Prostate gland (tissue), 2 donors: ENCODE measurements around the gene MYLK. TPM values are rescaled to one million over a fixed set of nuclear protein-coding genes. Genes with fewer than 3 reads are reported as not detected.

Experiments
- DNase-seq: peaks from one replicate; pipeline ENCODE4 v3.0.0-alpha.2; 2019; ENCODE audit warnings: low spot score
- H3K27ac ChIP-seq, 2 donors: fragments of 200-600 bp; sonication (generic); 2 replicates each; pipeline ENCODE4 v1.5.1; 2017 to 2019
- H3K27me3 ChIP-seq: fragments of 200-600 bp; sonication (generic); replicated peaks from 2 replicates; pipeline ENCODE4 v1.5.1; 2019; ENCODE audit not compliant: insufficient read depth
- H3K36me3 ChIP-seq, 2 donors: fragments of 200-600 bp; sonication (generic); 1 replicate in 1 of 2; 2 replicates in 1 of 2; pipeline versions ENCODE4 v1.5.1 to v1.8.1; 2017 to 2019
- H3K4me1 ChIP-seq: fragments of 200-600 bp; sonication (generic); replicated peaks from 2 replicates; pipeline ENCODE4 v1.5.1; 2019
- H3K4me3 ChIP-seq, 2 donors: fragments of 200-600 bp; sonication (generic); 2 replicates each; pipeline ENCODE4 v1.5.1; 2017 to 2019
- H3K9me3 ChIP-seq: fragments of 200-600 bp; sonication (generic); 2 replicates; pipeline ENCODE4 v1.5.1; 2017
- POLR2A ChIP-seq: fragments of 450-650 bp; IDR thresholded peaks from one replicate; pipeline ENCODE4 v1.6.1; 2016; ENCODE audit warnings: antibody characterized with exemption, mild to moderate bottlenecking
- POLR2AphosphoS5 ChIP-seq: sonication (generic); formaldehyde crosslinking; IDR thresholded peaks from one replicate; pipeline ENCODE4 v1.6.1; 2017; ENCODE audit warnings: antibody characterized with exemption
- WGBS: methylation state at CpG from one replicate; pipeline ENCODE4 v1.1.5; 2018; 5-methylcytosine and 5-hydroxymethylcytosine counted together
- intact Hi-C: fragments of 100-400 bp; cut with DNase I; formaldehyde crosslinking; loops from one replicate; pipeline ENCODE4 v1.14.2; 2022
- total RNA-seq, 2 donors: library from RNA; depleted of rRNA; stranded (reverse); fragments of >200 nt; gene quantifications; one replicate each; pipeline ENCODE4 v1.1.0, GENCODE V29; 2016
- TF ChIP-seq, protein P1 (sequence below), 4 experiments: fragments of 200-600 bp in 2 of 4; fragments of 450-650 bp in 2 of 4; sonication (generic) in 2 of 4; IDR thresholded peaks; 1 replicate in 3 of 4; 2 replicates in 1 of 4; pipeline ENCODE4 v1.5.1; 2016 to 2019; ENCODE audit warnings: antibody characterized with exemption in 4 of 4, mild to moderate bottlenecking in 2 of 4, moderate library complexity in 2 of 4

MYLK gene
- total RNA-seq, 2 donors from 2014 or later = 345 to 600 TPM

DNA sequence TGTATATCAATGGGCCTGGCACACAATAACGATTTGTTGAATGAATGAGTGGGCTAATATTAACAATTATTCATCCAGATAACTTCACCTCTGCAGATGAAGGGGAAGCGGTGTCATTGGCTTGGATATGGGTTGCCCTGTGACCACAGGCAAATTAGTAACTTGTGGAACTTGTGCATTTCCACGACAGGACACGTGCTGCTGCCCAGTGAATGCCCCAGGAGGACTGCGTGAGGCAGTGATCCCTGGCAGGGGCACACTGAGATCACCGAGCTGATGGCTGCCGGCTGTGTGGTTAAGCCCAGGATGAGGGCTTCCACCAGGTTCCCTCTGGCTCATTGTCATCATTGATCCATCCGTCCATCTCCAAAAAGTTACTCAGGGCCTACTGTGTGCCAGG, 215.2 kb downstream of the MYLK start:
- no peak for DNase-seq
- no peaks in the 10 kb centered on the region for H3K9me3 ChIP-seq
- no peaks in the 10 kb centered on the region for H3K27me3 ChIP-seq
- TF ChIP-seq POLR2A = no peak
- TF ChIP-seq, protein P1, sequence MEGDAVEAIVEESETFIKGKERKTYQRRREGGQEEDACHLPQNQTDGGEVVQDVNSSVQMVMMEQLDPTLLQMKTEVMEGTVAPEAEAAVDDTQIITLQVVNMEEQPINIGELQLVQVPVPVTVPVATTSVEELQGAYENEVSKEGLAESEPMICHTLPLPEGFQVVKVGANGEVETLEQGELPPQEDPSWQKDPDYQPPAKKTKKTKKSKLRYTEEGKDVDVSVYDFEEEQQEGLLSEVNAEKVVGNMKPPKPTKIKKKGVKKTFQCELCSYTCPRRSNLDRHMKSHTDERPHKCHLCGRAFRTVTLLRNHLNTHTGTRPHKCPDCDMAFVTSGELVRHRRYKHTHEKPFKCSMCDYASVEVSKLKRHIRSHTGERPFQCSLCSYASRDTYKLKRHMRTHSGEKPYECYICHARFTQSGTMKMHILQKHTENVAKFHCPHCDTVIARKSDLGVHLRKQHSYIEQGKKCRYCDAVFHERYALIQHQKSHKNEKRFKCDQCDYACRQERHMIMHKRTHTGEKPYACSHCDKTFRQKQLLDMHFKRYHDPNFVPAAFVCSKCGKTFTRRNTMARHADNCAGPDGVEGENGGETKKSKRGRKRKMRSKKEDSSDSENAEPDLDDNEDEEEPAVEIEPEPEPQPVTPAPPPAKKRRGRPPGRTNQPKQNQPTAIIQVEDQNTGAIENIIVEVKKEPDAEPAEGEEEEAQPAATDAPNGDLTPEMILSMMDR (IDR thresholded peaks at IDR 0.05) = no peak
- no peak for TF ChIP-seq POLR2AphosphoS5
- no peak overlapping the region for H3K27ac ChIP-seq
- intact Hi-C loops = no loop called here
- H3K4me1 ChIP-seq = peaks cover 3% of the 10 kb centered on the region
- 63% methylated on average over 8 of the region's 8 CpGs for WGBS
- H3K36me3 ChIP-seq = peaks cover 0 to 2% of the 10 kb centered on the region in 2 donors
- H3K4me3 ChIP-seq = no peak overlapping the region

DNA sequence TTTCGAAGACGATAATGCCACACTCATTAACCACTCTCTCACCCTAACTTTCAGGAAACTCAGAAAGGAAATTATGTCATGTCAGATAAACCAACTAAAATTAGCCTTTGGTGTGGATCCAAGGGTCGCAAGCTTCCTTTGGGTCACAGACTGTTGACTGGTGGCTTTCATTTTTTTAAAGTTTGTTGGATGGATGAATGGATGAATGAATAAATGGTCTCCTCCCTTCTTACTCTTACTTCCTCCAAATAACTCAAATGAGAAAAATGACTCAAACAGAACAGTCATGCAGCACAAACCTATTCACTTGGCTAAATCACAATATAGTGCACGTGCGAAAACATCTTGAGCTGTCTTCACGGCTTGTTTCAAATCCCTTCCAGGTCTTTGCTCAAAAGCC, 216.3 kb downstream of the MYLK start:
- no peak for DNase-seq
- no peaks in the 10 kb centered on the region for H3K4me1 ChIP-seq
- intact Hi-C loops = no loop called here
- no peak overlapping the region for H3K4me3 ChIP-seq
- H3K36me3 ChIP-seq = peaks cover 0 to 2% of the 10 kb centered on the region in 2 donors
- H3K9me3 ChIP-seq = no peaks in the 10 kb centered on the region
- TF ChIP-seq POLR2A (no peak), POLR2AphosphoS5 (no peak)
- TF ChIP-seq, protein P1 (IDR thresholded peaks at IDR 0.05) = no peak
- no peaks in the 10 kb centered on the region for H3K27me3 ChIP-seq
- 60% methylated on average over 6 of the region's 6 CpGs for WGBS
- no peak overlapping the region for H3K27ac ChIP-seq

DNA sequence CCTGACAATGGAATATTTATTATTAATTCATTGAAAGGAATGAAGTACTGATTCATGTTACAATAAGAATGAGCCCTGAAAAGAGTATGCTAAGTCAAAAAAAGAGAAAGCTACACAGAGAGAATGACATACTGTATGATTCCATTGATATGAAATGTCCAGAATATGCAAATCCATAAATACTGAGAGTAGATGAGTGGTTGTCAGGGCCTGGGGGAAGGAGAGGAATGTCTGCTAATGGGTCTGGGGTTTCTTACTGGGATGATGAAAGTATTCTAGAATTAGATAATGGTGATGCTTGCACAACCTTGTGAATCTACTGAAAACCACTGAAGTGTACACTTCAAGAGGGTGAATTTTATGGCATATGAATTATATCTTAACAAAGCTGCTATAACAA, 219.4 kb downstream of the MYLK start:
- intact Hi-C loops = no loop called here
- Histone ChIP-seq H3K36me3 (peaks cover 0 to 2% of the 10 kb centered on the region in 2 donors), H3K4me1 (peaks cover 13% of the 10 kb centered on the region), H3K27me3 (no peaks in the 10 kb centered on the region), H3K4me3 (no peak overlapping the region), H3K27ac (no peak overlapping the region), H3K9me3 (no peaks in the 10 kb centered on the region)
- TF ChIP-seq POLR2A (no peak), POLR2AphosphoS5 (no peak)
- TF ChIP-seq, protein P1 (IDR thresholded peaks at IDR 0.05) = no peak
- no peak for DNase-seq

DNA sequence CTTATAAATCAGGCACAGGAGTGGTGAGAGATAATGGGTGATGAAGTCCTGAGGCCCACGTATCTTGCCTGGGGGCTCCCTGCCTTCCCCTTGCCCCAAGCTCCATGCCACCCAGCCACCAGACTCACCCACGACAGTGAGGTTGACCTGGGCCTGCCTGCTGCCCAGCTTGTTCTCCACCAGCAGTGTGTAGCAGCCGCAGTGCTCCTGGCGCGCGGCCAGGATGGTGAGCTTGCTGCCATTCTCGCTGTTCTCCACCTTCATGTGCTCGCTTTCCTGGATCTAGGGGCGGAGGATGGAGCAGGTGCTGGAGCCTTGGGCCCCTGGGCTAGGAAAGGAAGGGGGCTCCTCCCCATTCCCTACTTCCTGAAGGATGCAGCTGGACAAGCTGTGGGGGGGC, 220.2 kb downstream of the MYLK start:
- intact Hi-C loops = no loop called here
- no peak for DNase-seq
- H3K27me3 ChIP-seq = no peaks in the 10 kb centered on the region
- TF ChIP-seq, protein P1 (IDR thresholded peaks at IDR 0.05) = no peak
- TF ChIP-seq POLR2AphosphoS5 (no peak), POLR2A (no peak)
- WGBS = 71% methylated on average over 9 of the region's 9 CpGs
- H3K4me3 ChIP-seq = no peak overlapping the region
- peaks cover 0 to 2% of the 10 kb centered on the region in 2 donors for H3K36me3 ChIP-seq
- no peaks in the 10 kb centered on the region for H3K9me3 ChIP-seq
- peak overlapping the region; percentile 50 to 78 for H3K27ac ChIP-seq
- H3K4me1 ChIP-seq = peaks cover 13% of the 10 kb centered on the region

DNA sequence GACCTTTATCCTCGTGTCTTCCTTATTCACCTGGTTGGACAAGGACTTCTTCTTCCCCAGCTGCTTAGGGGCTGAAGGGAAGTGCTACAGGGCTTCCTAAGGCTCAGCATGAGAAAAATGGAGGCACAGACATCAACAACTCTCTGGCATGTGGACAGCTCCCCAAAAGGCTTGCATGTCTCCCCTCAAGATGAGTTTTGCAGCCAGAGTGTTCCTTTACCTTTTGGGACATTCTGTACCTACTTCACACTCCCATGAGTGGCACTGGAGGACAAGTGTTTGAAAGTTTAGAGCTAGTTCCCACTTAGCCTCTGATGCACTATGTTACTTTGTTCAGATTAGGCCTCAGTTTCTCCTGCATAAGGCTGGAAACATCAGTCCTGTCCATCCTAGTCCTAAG, 222.2 kb downstream of the MYLK start:
- no peak for DNase-seq
- Histone ChIP-seq H3K27me3 (no peaks in the 10 kb centered on the region), H3K9me3 (no peaks in the 10 kb centered on the region), H3K4me3 (no peak overlapping the region), H3K27ac (peak overlapping the region; percentile 78 to 86), H3K36me3 (peaks cover 1 to 2% of the 10 kb centered on the region in 2 donors), H3K4me1 (peaks cover 19% of the 10 kb centered on the region)
- intact Hi-C loops = no loop called here
- no peak for TF ChIP-seq POLR2A
- 60% methylated on average over 1 of the region's 1 CpG for WGBS
